ENCODE results near the gene CASK. TPM values are rescaled to one million over a fixed set of nuclear protein-coding genes. Genes with fewer than 3 reads are reported as not detected.

CASK gene
- total RNA-seq, 2 experiments from 2014 or later, result 39.9 to 44.6 TPM

- Histone ChIP-seq H3K36me3 (ENCODE audit: insufficient read depth, low read length) (no peaks in the 10 kb centered on the region), H3K4me1 (ENCODE audit: insufficient read depth, low read length) (no peaks in the 10 kb centered on the region), H3K4me3 (ENCODE audit: low read length) (no peak overlapping the region), H3K9me3 (ENCODE audit: control insufficient read depth in 1 of 2, insufficient read depth in 1 of 2, low read length in 2 of 2) (no peaks in the 10 kb centered on the region), H3K27me3 (ENCODE audit: control insufficient read depth in 1 of 2, insufficient read depth in 2 of 2, low read length in 2 of 2) (no peaks in the 10 kb centered on the region), H3K27ac (ENCODE audit: low read depth in 1 of 2, low read length in 2 of 2) (no peak overlapping the region)
- no peaks in the 10 kb centered on the region for H3K4me1 Mint-ChIP-seq (ENCODE audit: low read depth)
- intact Hi-C loops (cut with DNase I, micrococcal nuclease), result no loop called here
- H3K9me3 Mint-ChIP-seq, result no peaks in the 10 kb centered on the region
- no peak for TF ChIP-seq CTCF (IDR thresholded peaks at IDR 0.05)
- ATAC-seq (ENCODE audit: poor library complexity) (no peak), DNase-seq (no peak)
- ChIA-PET POLR2A (no interaction called here), CTCF (no interaction called here)
- no peak overlapping the region for H3K27ac Mint-ChIP-seq
- H3K27me3 Mint-ChIP-seq, result no peaks in the 10 kb centered on the region
- no peak overlapping the region for H3K4me3 Mint-ChIP-seq
- H3K36me3 Mint-ChIP-seq (ENCODE audit: low read depth), result peaks cover 14% of the 10 kb centered on the region
These were observed 323.1 kb downstream of the CASK start for GRCh38 chrX:41600291-41600690.

- no peak overlapping the region for H3K27ac Mint-ChIP-seq
- H3K36me3 Mint-ChIP-seq (ENCODE audit: low read depth), result peaks cover 14% of the 10 kb centered on the region
- Histone ChIP-seq H3K27me3 (ENCODE audit: control insufficient read depth in 1 of 2, insufficient read depth in 2 of 2, low read length in 2 of 2) (no peaks in the 10 kb centered on the region), H3K4me3 (ENCODE audit: low read length) (no peak overlapping the region), H3K4me1 (ENCODE audit: insufficient read depth, low read length) (no peaks in the 10 kb centered on the region), H3K36me3 (ENCODE audit: insufficient read depth, low read length) (no peaks in the 10 kb centered on the region), H3K27ac (ENCODE audit: low read depth in 1 of 2, low read length in 2 of 2) (no peak overlapping the region), H3K9me3 (ENCODE audit: control insufficient read depth in 1 of 2, insufficient read depth in 1 of 2, low read length in 2 of 2) (no peaks in the 10 kb centered on the region)
- no peaks in the 10 kb centered on the region for H3K9me3 Mint-ChIP-seq
- TF ChIP-seq CTCF (IDR thresholded peaks at IDR 0.05), result no peak
- ChIA-PET POLR2A (no interaction called here), CTCF (interaction anchor here (1.2 kb wide), 1 partner anchor 9 kb away, joined by 3 read pairs; no protein-coding TSS in a partner anchor)
- ATAC-seq (ENCODE audit: poor library complexity) (no peak), DNase-seq (no peak)
- intact Hi-C loops (cut with DNase I, micrococcal nuclease), result no loop called here
- no peaks in the 10 kb centered on the region for H3K27me3 Mint-ChIP-seq
- no peak overlapping the region for H3K4me3 Mint-ChIP-seq
- H3K4me1 Mint-ChIP-seq (ENCODE audit: low read depth), result no peaks in the 10 kb centered on the region
These were observed 323.8 kb downstream of the CASK start for GRCh38 chrX:41599507-41599906.

- Histone ChIP-seq H3K9me3 (ENCODE audit: control insufficient read depth in 1 of 2, insufficient read depth in 1 of 2, low read length in 2 of 2) (no peaks in the 10 kb centered on the region), H3K4me3 (ENCODE audit: low read length) (no peak overlapping the region), H3K27me3 (ENCODE audit: control insufficient read depth in 1 of 2, insufficient read depth in 2 of 2, low read length in 2 of 2) (no peaks in the 10 kb centered on the region), H3K27ac (ENCODE audit: low read depth in 1 of 2, low read length in 2 of 2) (no peak overlapping the region), H3K36me3 (ENCODE audit: insufficient read depth, low read length) (no peaks in the 10 kb centered on the region), H3K4me1 (ENCODE audit: insufficient read depth, low read length) (no peaks in the 10 kb centered on the region)
- Mint-ChIP-seq H3K4me1 (ENCODE audit: low read depth) (no peaks in the 10 kb centered on the region), H3K27me3 (no peaks in the 10 kb centered on the region), H3K4me3 (no peak overlapping the region), H3K27ac (no peak overlapping the region), H3K36me3 (ENCODE audit: low read depth) (peaks cover 14% of the 10 kb centered on the region), H3K9me3 (no peaks in the 10 kb centered on the region)
- ChIA-PET POLR2A (no interaction called here), CTCF (no interaction called here)
- intact Hi-C loops (cut with DNase I, micrococcal nuclease), result no loop called here
- DNase-seq (no peak), ATAC-seq (ENCODE audit: poor library complexity) (no peak)
- TF ChIP-seq CTCF (IDR thresholded peaks at IDR 0.05), result no peak
These were observed 326.8 kb downstream of the CASK start for GRCh38 chrX:41596596-41596995.
